HL-60/S4 treated with retinoic acid at 250 ng/mL for 4 days and 3 days (cell line): Measurements from ENCODE around the gene SCARB2.

ENCODE experiments used
- in situ Hi-C: fragments of 300-500 bp; cut with MboI; formaldehyde crosslinking; loops from 2 replicates; pipeline ENCODE4 v1.7.0; 2022; ENCODE audit warnings: low sequenced_read_pairs

The SCARB2 gene

DNA sequence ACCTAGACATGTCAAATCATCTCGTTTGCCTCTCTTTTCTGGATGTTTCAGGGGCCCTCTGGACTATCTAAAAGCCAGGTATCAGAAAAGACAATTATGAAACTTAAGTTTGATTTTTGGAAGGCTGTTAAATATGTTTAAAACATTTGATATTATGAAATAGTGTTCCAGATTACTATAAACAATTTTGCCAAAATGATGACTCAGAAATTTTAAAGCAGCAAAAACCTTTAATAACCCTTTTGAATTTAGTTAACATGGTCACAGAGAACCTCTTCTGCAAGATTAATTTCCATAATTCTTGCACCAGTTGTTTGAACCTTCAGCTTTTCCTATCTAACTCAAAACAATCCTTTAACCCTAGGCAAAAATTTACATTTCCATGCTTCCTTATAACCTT lies 19.1 kb upstream of the SCARB2 start:
- in situ Hi-C loops: no loop called here

DNA sequence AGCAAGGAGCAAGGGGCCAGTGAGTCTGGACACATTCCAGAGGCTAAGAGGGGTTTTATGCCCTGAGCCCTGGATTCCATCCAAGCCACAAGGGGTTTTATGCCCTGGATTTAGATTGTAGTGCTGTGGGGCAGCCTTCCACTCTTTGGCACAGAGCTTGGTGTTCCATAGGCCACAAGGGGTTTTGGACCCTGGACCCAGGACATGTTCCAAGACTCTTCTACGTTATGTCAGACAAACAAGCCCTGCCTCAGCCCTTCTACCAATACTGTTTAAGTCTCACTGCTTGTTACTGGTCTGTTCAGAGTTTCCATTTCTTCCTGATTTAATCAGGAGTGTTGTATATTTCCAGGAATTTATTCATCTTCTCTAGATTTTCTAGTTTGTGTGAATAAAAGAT lies 12.8 kb upstream of the SCARB2 start:
- in situ Hi-C loops: no loop called here

- in situ Hi-C loops: no loop called here
These were observed 10.5 kb upstream of the SCARB2 start for GRCh38 chr4:76224171-76224570.

DNA sequence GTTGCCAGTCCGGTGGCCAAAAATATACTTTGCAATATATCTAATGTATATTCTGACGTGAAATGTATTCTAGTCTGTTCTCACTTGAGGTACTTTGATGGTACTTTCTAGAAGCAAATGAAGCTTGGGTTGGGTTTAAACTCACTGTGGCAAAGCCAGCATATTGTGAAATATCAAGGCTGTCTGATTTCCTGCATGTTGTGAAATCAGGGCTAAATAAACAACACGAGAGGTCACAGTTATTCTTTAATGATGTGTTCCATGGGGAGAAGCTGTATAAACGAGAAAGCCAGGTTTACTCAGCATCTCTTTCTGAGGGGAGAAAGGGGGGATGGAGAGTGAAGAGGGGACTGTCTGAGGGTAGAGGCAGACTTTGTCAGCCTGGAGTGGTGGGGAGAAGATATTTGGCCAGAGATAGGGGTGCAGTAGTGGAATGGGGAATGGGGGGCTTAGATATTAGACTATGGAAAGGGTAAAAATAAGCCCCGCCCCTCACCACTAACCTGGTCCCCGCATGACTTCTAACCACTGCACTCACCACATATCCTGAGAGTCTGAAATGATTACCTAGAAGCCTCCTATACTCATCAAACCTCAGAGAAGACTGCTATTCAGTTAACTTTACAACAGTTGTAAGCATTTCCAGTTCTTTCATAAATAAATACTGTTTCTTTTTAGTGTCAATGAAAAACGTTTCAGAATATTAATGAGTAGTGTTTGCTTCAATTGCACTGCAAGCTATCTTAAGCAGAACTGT lies 5.9 kb upstream of the SCARB2 start:
- in situ Hi-C loops: no loop called here

- in situ Hi-C loops: no loop called here
These were observed 3.6 kb upstream of the SCARB2 start for GRCh38 chr4:76216975-76217814.

DNA sequence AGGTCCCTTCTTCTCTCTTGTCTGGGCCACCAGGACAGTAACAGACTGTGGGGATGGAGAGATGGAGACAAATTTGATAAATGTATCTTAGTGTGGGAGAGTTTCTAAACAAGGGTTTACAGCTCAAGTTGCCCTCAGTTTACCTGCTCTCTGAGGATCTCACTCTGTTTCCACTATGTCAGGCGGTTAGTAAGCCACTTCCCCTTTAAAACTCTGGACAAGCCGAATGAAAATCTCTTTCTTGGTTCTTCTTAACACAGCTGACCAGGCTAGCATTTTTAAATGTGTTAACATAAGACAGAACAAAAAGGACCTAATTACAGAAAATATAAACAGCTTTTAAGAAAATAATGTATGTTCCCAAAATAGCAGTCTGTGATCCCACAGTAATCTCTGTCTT lies 2.9 kb upstream of the SCARB2 start:
- in situ Hi-C loops: no loop called here

- in situ Hi-C loops: no loop called here
These were observed 1.5 kb upstream of the SCARB2 start for GRCh38 chr4:76215077-76215476.

DNA sequence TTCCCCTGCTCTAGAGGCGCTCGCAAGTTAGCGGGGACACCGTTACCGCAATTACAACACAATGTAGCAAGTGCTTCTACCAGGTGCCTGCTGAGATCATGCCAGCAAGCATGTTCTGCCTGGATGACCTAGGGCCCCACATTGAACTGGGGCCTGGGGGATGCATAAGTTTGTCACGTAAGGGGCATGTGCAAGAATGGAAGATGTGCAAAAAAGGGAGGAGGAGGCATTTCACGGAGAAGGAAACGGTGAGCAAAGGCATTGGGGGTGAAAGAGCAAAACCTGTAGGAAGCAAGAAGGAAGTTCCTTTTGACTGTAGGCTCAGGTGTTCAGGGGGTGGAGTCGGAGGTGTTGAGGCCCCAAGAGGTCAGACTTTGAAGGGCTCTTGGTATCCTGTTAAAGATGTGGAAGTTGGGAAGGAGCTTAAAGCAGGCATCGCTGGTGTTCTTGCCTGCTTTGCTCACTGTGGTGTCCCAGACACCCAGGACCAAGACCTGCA lies 602 bp upstream of the SCARB2 start:
- in situ Hi-C loops: no loop called here

DNA sequence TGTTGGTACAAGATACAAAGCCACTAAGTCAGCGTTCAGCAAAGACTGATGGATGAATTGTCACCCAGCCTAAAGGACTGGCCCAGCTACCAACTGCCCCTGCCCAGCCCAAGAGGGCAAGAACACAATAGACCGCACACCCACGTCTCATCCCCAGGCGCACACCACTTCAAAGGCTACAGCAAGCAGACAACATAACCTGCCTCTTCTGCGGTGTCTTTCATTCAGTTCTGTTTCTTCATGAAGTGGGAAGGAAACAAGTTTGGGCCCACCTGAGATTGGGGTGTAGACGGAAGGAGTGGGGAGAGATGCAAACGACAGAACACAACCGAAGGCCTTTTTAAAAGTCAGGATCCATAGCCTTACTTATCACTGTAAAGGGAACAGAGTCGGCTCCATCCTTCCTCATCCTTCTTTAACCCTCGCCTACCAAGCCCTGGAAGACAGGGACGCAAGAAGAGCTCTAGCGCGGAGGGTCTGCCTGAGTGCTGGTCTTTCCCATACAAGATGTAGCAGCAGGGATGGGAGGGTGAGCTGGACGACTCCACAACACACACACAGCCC lies 691 bp downstream of the SCARB2 start:
- in situ Hi-C loops: no loop called here

DNA sequence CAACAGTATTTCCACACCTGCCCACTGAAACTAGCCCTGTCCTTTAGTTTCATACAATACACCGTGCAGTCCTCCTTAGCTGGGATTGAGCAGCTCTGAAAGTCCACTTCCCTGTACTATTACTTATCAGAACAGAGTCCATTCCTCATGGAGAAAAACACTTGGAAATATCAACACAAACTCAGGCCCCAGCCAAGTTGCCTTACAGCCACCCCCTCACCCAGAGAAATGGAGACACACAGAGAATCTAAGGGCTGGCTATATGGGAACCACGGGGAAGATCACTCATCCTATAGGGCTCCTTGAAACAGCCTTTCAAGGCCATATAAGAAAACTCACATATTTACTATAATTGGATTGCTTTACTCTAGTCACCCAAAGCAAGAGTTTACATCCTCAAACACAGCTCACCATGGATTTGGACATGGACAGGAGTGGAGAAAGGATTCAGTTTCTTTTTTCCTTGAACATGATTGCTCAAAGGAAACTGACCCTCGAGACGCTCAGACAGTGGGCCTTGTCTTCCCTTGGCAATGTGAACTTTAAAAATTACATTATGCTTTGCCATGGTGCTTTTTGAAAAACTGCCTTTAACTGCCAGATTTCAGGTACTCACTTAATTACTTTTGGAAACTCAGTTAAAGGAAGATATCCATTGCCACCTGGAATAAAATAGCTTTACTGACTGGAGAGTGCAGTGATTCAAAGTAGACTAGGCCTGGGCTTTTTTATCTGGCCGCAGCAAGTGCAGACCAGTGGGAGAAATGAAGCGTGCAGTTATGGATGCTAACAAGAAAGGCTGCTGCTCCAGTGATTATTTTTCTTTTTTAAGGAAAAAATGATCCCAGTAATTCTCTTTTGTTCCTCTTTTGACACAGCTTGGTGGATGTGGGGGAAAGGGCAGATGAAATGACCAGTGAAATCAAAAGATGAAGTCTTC lies 1.6 kb downstream of the SCARB2 start:
- in situ Hi-C loops: no loop called here

GRCh38 chr4:76210452-76210851 lies 3.2 kb downstream of the SCARB2 start:
- in situ Hi-C loops: no loop called here

DNA sequence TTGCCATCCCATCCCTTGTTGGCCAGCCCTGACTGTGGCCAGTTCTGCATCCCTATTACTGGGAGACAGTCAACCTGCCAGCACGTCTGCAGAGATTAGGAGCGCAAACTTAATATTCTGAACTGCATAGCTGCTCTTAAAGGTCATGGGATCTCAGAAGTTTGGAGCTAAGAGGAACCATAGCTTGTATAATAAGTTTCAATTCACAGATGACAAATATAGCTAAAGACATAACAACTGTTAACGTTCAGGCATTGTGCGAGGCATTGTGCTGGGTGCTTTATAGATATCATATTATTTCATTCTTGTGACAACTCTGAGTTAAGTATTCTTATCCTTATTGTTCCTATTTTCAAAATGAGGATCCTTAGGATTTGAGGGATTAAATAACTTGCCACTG lies 3.7 kb downstream of the SCARB2 start:
- in situ Hi-C loops: no loop called here

DNA sequence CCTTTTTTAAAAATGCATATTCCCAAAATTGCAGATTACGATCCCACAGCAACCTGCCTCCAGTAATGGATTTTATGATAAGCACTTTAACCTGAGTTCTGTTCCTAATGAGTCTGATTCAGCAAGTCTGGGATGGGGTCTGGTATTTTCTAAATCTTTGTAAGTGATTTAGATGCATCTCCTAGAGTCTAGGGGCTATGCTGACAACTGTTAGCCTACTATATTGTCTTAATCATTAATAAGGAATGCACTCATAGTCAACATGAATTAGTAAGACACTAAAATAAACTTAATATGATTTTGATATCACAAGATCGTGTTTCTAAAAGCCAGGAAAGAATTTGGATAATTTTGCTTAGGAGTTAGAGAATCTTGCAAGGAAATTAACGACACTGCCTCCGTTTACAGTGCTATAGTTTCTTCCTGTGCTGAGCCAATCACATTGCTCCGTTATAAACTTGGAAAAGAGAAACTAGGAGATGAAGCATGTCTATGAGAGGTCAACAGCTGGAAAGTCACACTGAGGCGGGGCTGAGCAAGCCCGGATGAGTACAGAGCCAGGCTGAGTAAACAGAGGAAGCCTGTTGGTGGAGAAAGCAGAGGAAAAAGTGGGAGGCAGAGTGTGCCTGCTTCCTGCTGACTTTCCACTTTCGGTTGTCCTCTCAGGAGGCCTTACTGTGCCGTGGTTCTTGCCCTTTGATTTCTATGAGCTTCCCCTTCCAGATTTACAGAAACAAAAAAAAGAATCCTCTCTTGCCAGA lies 5.4 kb downstream of the SCARB2 start:
- in situ Hi-C loops: no loop called here

GRCh38 chr4:76207549-76207948 lies 6.1 kb downstream of the SCARB2 start:
- in situ Hi-C loops: no loop called here

DNA sequence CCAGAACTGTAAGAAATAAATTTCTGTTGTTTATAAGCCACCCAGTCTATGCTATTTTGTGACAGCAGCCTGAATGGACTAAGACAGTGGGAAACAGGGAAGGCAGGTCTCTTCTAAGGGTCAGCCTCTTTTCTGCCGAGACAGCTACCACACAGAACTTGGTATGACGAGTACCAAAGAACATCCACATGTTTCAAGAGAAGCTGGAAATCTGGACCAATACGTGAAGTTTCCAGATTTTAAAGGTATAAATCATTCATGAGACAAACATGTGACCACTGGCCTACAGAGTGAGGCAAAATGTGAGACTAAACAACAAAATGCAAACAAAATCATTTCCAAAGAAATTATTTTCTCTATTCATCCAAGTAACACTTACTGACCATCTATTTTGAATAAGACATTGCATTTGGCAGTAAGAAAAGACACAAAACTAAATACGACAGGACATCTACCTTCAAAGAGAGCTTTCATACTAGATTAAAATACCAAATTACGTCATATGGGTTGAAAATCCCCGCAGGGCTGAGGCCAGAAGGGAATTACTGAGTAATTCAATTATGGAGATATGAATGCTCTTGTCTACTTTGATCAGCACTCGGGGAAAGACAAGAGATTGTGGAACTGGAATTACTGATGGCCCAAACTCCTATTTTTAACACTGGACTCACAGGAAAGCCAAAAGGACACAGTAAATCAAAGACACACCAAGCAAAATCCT lies 7.2 kb downstream of the SCARB2 start:
- in situ Hi-C loops: no loop called here

GRCh38 chr4:76205476-76205875 lies 8.1 kb downstream of the SCARB2 start:
- in situ Hi-C loops: no loop called here

DNA sequence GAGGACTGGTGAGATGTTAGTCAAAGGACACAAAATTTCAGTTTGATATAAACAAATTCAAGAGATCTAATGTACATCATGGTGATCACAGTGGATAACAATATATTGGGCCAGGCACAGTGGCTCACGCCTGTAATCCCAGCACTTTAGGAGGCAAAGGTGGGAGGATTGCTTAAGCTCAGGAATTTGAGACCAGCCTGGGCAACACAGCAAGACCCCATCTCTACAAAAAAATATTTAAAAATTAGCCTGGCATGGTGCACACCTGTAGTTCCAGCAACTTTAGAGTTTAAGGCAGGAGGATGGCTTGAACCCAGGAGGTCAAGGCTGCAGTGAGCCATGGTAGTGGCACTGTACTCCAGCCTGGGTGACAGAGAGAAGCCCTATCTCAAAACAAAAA lies 8.7 kb downstream of the SCARB2 start:
- in situ Hi-C loops: no loop called here

- in situ Hi-C loops: no loop called here
These were observed 10.1 kb downstream of the SCARB2 start for GRCh38 chr4:76203541-76203940.

DNA sequence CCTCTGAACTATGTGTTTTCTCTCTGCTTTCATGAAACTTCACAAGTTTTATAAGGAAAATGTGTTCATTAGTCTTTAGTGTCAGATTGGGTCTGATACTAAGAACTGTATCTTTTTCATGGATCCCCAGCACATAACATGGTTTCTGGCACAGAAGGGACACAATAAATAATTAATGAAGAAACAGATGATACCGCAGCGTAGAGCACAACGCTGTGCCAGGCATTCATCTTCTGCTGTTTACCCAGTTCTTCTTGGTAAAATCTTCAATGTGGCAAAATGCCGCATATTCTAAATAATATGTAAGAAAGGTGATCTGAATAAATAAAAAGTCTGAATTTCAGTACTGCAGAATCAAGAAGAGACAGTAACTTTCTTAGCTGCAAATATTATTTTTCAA lies 12.3 kb downstream of the SCARB2 start:
- in situ Hi-C loops: no loop called here
